NT2/D1 (cell line): ENCODE results near the gene NFU1.

Experiments used
- YY1 ChIP-seq: IDR thresholded peaks from 2 replicates; pipeline ENCODE4 v1.6.1; 2011; ENCODE audit not compliant: insufficient read length, insufficient read depth
- ZNF274 ChIP-seq: IDR thresholded peaks from 2 replicates; pipeline ENCODE4 v1.6.1; 2011; ENCODE audit warnings: mild to moderate bottlenecking, low read depth, low read length

- TF ChIP-seq YY1, result no peak
- TF ChIP-seq ZNF274, result no peak
Observed at GRCh38 chr2:69416147-69416546, 21.1 kb downstream of the NFU1 start.
